SK-N-SH treated with all-trans-retinoic acid at 6 μM for 48 hours (cell line): ENCODE measurements around the gene PLCL2.

Source experiments
- ATAC-seq: fragments of 200-7000 bp; cut with Tn5 transposase; 3 replicates; pipeline ENCODE4 v1.9.1; 2020; ENCODE audit warnings: mild to moderate bottlenecking, moderate library complexity
- BACH2 ChIP-seq: fragments of 250-450 bp; sonication (Bioruptor Pico); IDR thresholded peaks from 2 replicates; pipeline ENCODE4 v1.9.0; 2021; ENCODE audit warnings: mild to moderate bottlenecking, borderline replicate concordance
- ESRRG ChIP-seq: fragments of 250-450 bp; sonication (Bioruptor Pico); IDR thresholded peaks from 2 replicates; pipeline ENCODE4 v1.6.1; 2021; ENCODE audit warnings: mild to moderate bottlenecking
- GLIS3 ChIP-seq: fragments of 250-450 bp; sonication (Bioruptor Pico); IDR thresholded peaks from 2 replicates; pipeline ENCODE4 v1.5.0; 2020; ENCODE audit warnings: mild to moderate bottlenecking, moderate library complexity
- ISL1 ChIP-seq: fragments of 250-450 bp; sonication (Bioruptor Pico); IDR thresholded peaks from 2 replicates; pipeline ENCODE4 v2.1.2; 2022; ENCODE audit warnings: mild to moderate bottlenecking, moderate library complexity
- OSR1 ChIP-seq: fragments of 250-450 bp; sonication (Bioruptor Pico); IDR thresholded peaks from 2 replicates; pipeline ENCODE4 v1.8.0; 2022; ENCODE audit warnings: moderate library complexity, mild to moderate bottlenecking, inconsistent platforms
- PPARA ChIP-seq: fragments of 250-450 bp; sonication (Bioruptor Pico); IDR thresholded peaks from 2 replicates; pipeline ENCODE4 v1.5.0; 2020; ENCODE audit warnings: mild to moderate bottlenecking, borderline replicate concordance
- RARB ChIP-seq: fragments of 250-450 bp; sonication (Bioruptor Pico); IDR thresholded peaks from 2 replicates; pipeline ENCODE4 v1.8.0; 2021; ENCODE audit warnings: mild to moderate bottlenecking, moderate library complexity
- TOX ChIP-seq: fragments of 250-450 bp; sonication (Bioruptor Pico); IDR thresholded peaks from 2 replicates; pipeline ENCODE4 v1.8.0; 2021; ENCODE audit warnings: mild to moderate bottlenecking, moderate library complexity, borderline replicate concordance
- ZFP30 ChIP-seq: fragments of 450-650 bp; formaldehyde crosslinking; IDR thresholded peaks from 2 replicates; pipeline ENCODE4 v1.5.0; 2022; ENCODE audit warnings: mild to moderate bottlenecking, moderate library complexity
- ZNF565 ChIP-seq: fragments of 450-650 bp; formaldehyde crosslinking; conservative IDR thresholded peaks from 2 replicates; pipeline ENCODE4 v1.5.0; 2020; ENCODE audit warnings: low read depth, mild to moderate bottlenecking, moderate library complexity
- ZNF70 ChIP-seq: fragments of 450-650 bp; formaldehyde crosslinking; IDR thresholded peaks from 2 replicates; pipeline ENCODE4 v1.5.0; 2020; ENCODE audit warnings: mild to moderate bottlenecking, moderate library complexity
- ZNF8 ChIP-seq: fragments of 450-650 bp; formaldehyde crosslinking; IDR thresholded peaks from 2 replicates; pipeline ENCODE4 v1.5.0; 2020; ENCODE audit warnings: mild to moderate bottlenecking, moderate library complexity
- TF ChIP-seq, protein P1 (sequence below): fragments of 250-450 bp; sonication (Bioruptor Pico); IDR thresholded peaks from 2 replicates; pipeline ENCODE4 v1.5.0; 2020; ENCODE audit warnings: mild to moderate bottlenecking, moderate library complexity
- TF ChIP-seq, protein P2 (sequence below): fragments of 250-450 bp; sonication (Bioruptor Pico); IDR thresholded peaks from 2 replicates; pipeline ENCODE4 v1.8.0; 2021; ENCODE audit warnings: low read depth, mild to moderate bottlenecking, moderate library complexity, borderline replicate concordance
- TF ChIP-seq, protein P3 (sequence below): fragments of 250-450 bp; sonication (Bioruptor Pico); IDR thresholded peaks from 2 replicates; pipeline ENCODE4 v1.5.1; 2021; ENCODE audit warnings: mild to moderate bottlenecking, moderate library complexity

PLCL2 gene

DNA sequence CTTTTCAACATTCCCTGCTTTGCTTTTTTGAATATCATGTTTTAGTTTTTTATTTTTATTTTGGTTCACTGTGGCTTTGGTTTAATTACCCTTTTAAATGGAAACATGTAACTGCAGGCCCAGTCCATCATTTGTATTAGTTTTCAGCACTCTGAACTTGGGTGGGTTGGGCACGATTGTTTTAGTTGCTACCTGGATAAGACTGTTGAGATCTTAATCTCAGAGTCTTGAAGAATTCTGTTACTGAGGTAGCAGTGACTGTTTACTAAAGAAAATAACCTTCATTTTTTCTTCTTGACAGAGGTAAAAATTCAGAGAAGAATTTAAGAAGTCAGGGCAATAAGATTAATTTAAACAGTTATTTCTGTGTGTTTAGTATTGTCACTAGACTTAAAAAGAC lies 15.2 kb downstream of the PLCL2 start (continued):
- TF ChIP-seq, protein P1, sequence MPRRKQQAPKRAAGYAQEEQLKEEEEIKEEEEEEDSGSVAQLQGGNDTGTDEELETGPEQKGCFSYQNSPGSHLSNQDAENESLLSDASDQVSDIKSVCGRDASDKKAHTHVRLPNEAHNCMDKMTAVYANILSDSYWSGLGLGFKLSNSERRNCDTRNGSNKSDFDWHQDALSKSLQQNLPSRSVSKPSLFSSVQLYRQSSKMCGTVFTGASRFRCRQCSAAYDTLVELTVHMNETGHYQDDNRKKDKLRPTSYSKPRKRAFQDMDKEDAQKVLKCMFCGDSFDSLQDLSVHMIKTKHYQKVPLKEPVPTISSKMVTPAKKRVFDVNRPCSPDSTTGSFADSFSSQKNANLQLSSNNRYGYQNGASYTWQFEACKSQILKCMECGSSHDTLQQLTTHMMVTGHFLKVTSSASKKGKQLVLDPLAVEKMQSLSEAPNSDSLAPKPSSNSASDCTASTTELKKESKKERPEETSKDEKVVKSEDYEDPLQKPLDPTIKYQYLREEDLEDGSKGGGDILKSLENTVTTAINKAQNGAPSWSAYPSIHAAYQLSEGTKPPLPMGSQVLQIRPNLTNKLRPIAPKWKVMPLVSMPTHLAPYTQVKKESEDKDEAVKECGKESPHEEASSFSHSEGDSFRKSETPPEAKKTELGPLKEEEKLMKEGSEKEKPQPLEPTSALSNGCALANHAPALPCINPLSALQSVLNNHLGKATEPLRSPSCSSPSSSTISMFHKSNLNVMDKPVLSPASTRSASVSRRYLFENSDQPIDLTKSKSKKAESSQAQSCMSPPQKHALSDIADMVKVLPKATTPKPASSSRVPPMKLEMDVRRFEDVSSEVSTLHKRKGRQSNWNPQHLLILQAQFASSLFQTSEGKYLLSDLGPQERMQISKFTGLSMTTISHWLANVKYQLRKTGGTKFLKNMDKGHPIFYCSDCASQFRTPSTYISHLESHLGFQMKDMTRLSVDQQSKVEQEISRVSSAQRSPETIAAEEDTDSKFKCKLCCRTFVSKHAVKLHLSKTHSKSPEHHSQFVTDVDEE (CRISPR knock-in tag) = no peak
- TF ChIP-seq ZNF8 (CRISPR knock-in tag) (no peak), ZFP30 (CRISPR knock-in tag) (no peak), PPARA (no peak), ZNF565 (CRISPR knock-in tag) (no peak), ISL1 (no peak)

DNA sequence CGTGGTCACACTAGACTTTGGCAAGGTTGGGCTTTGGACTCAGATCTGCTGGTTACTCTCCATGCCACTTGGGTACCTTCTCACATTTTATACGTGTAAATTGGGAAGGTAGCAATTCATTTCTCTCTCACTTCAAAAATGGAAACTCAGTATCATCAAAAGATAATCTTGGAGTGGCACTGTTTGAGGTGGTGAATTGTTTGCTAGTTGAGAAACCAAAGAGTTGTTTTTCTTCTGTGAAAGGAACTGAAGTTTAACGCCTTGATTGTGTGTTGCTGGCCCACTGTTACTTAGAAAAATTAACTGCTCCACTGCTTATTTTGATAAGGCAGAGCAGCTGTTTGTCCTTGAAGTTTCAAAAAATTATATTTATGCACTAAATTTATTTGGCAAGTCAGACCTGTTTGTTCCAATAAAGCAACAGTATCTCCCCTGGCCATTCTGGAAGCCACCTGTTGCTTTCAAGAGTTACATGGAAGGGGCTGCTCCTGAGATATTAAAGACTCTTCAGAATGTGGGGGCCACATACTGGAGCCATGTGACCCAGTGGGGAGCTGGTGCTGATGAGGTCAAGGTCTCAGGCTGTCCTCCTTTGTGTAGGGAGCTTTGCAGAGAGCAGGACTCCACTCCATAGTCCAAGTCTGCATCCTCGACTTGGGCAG lies 16.2 kb downstream of the PLCL2 start:
- no peak for ATAC-seq
- TF ChIP-seq, protein P2, sequence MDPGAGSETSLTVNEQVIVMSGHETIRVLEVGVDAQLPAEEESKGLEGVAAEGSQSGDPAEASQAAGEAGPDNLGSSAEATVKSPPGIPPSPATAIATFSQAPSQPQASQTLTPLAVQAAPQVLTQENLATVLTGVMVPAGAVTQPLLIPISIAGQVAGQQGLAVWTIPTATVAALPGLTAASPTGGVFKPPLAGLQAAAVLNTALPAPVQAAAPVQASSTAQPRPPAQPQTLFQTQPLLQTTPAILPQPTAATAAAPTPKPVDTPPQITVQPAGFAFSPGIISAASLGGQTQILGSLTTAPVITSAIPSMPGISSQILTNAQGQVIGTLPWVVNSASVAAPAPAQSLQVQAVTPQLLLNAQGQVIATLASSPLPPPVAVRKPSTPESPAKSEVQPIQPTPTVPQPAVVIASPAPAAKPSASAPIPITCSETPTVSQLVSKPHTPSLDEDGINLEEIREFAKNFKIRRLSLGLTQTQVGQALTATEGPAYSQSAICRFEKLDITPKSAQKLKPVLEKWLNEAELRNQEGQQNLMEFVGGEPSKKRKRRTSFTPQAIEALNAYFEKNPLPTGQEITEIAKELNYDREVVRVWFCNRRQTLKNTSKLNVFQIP (CRISPR knock-in tag) = no peak
- TF ChIP-seq RARB (CRISPR knock-in tag) (no peak), TOX (CRISPR knock-in tag) (no peak), GLIS3 (CRISPR knock-in tag) (no peak)
- TF ChIP-seq, protein P3, sequence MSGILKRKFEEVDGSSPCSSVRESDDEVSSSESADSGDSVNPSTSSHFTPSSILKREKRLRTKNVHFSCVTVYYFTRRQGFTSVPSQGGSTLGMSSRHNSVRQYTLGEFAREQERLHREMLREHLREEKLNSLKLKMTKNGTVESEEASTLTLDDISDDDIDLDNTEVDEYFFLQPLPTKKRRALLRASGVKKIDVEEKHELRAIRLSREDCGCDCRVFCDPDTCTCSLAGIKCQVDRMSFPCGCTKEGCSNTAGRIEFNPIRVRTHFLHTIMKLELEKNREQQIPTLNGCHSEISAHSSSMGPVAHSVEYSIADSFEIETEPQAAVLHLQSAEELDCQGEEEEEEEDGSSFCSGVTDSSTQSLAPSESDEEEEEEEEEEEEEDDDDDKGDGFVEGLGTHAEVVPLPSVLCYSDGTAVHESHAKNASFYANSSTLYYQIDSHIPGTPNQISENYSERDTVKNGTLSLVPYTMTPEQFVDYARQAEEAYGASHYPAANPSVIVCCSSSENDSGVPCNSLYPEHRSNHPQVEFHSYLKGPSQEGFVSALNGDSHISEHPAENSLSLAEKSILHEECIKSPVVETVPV (CRISPR knock-in tag) = no peak

DNA sequence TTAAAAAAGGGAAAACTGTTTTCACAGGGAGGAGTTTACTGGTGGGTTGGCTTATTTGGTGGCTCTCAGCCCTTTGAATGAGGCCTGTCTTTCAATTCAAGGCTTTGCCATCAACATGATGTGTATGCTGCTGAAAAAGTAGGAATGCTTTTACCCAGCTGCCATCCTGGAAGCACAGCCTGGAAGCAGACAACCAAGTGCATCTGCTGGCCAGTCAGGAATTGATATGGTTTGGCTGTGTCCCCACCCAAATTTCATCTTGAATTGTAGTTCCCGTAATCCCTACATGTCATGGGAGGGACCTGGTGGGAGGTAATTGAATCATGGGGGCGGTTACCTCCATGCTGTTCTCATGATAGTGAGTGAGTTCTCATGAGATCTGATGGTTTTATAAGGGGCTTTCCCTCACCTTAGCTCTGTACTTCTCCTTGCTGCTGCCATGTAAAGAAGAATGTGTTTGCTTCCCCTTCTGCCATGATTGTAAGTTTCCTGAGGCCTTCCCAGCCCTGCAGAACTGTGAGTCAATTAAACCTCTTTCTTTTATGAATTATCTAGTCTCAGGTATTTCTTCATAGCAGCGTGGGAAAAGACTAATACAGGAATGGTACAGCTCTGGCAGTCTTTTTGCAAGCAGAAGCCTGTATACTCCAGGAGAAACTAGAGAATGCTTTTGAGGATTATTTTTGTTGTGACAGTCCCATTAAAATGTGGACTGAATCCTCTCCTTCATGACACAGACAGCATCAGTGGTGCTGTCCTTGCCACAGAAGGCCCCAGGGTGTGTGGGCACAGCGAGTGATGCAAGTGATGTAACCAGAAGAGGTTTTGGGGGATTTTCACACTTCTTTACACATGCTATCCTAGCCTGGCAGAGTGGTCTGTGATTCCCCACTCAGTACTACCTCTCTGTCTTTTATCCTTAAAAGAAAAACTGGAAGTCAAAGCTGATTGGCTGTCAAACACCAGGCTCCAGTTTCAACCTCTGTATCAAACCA lies 20.0 kb downstream of the PLCL2 start:
- no peak for ATAC-seq
- TF ChIP-seq, protein P1 (CRISPR knock-in tag) = no peak
- TF ChIP-seq, protein P2 (CRISPR knock-in tag) = no peak
- TF ChIP-seq ZNF70 (CRISPR knock-in tag) (no peak), OSR1 (no peak), ESRRG (CRISPR knock-in tag) (no peak), TOX (CRISPR knock-in tag) (no peak), RARB (CRISPR knock-in tag) (no peak), ZNF565 (CRISPR knock-in tag) (no peak), BACH2 (CRISPR knock-in tag) (no peak)
- TF ChIP-seq, all 23 proteins: peak for 0
